ENCODE measurements around the gene ATP6V1B1. TPM values are rescaled to one million over a fixed set of nuclear protein-coding genes. Genes with fewer than 3 reads are reported as not detected.

The ATP6V1B1 gene
- total RNA-seq, 1 experiment from 2014 or later = 6.5 TPM

- H3K36me3 ChIP-seq (ENCODE audit: insufficient read depth, low read length, poor library complexity, severe bottlenecking) = no peaks in the 10 kb centered on the region
- H3K27me3 ChIP-seq (replicated peaks; ENCODE audit: insufficient read depth, low read depth, low read length, poor library complexity) = no peaks in the 10 kb centered on the region
- ChIA-PET POLR2A (ENCODE audit: low non-redundant PET) (interaction anchor here (0.7 kb wide), 1 partner anchor 125 kb away, joined by 3 read pairs; no protein-coding TSS in a partner anchor), CTCF (no interaction called here)
- no peaks in the 10 kb centered on the region for H3K9me3 ChIP-seq (ENCODE audit: low read depth, low read length, poor library complexity, severe bottlenecking)
- BruUV-seq (replicated peaks) = no TSS peak
- no peak for TF ChIP-seq EZH2 (IDR thresholded peaks at IDR 0.05; ENCODE audit: borderline replicate concordance, low read depth, low read length, poor library complexity, severe bottlenecking)
- no peak for TF ChIP-seq CTCF (conservative IDR thresholded peaks at IDR 0.05; ENCODE audit: low read depth, low read length)
- H3K27ac ChIP-seq (ENCODE audit: low read depth, low read length, poor library complexity, severe bottlenecking) = no peak overlapping the region
- intact Hi-C loops (cut with micrococcal nuclease; ENCODE audit: unreplicated experiment) = loop anchor here (10.0 kb wide), 1 partner anchor 110 kb away; no protein-coding TSS in a partner anchor
- H3K4me3 ChIP-seq (ENCODE audit: low read depth, low read length, poor library complexity, severe bottlenecking) = no peak overlapping the region
- DNase-seq (ENCODE audit: low spot score) = no peak
- H3K4me1 ChIP-seq (ENCODE audit: insufficient read depth, low read length, poor library complexity, severe bottlenecking) = peaks cover 4% of the 10 kb centered on the region
These were observed 38.9 kb downstream of the ATP6V1B1 start for GRCh38 chr2:70974592-70974991.

GRCh38 chr2:70975237-70975636 lies 39.5 kb downstream of the ATP6V1B1 start:
- intact Hi-C loops (cut with micrococcal nuclease; ENCODE audit: unreplicated experiment) = loop anchor here (10.0 kb wide), 1 partner anchor 110 kb away; no protein-coding TSS in a partner anchor
- ChIA-PET CTCF (no interaction called here), POLR2A (ENCODE audit: low non-redundant PET) (no interaction called here)
- Histone ChIP-seq H3K36me3 (ENCODE audit: insufficient read depth, low read length, poor library complexity, severe bottlenecking) (no peaks in the 10 kb centered on the region), H3K9me3 (ENCODE audit: low read depth, low read length, poor library complexity, severe bottlenecking) (no peaks in the 10 kb centered on the region), H3K4me1 (ENCODE audit: insufficient read depth, low read length, poor library complexity, severe bottlenecking) (peaks cover 4% of the 10 kb centered on the region), H3K4me3 (ENCODE audit: low read depth, low read length, poor library complexity, severe bottlenecking) (no peak overlapping the region), H3K27me3 (replicated peaks; ENCODE audit: insufficient read depth, low read depth, low read length, poor library complexity) (no peaks in the 10 kb centered on the region), H3K27ac (ENCODE audit: low read depth, low read length, poor library complexity, severe bottlenecking) (no peak overlapping the region)
- TF ChIP-seq EZH2 (IDR thresholded peaks at IDR 0.05; ENCODE audit: borderline replicate concordance, low read depth, low read length, poor library complexity, severe bottlenecking) (no peak), CTCF (conservative IDR thresholded peaks at IDR 0.05; ENCODE audit: low read depth, low read length) (no peak)
- no TSS peak for BruUV-seq (replicated peaks)
- DNase-seq (ENCODE audit: low spot score) = no peak

GRCh38 chr2:70977605-70978205 lies 42.0 kb downstream of the ATP6V1B1 start:
- Histone ChIP-seq H3K4me1 (ENCODE audit: insufficient read depth, low read length, poor library complexity, severe bottlenecking) (peaks cover 4% of the 10 kb centered on the region), H3K36me3 (ENCODE audit: insufficient read depth, low read length, poor library complexity, severe bottlenecking) (no peaks in the 10 kb centered on the region), H3K4me3 (ENCODE audit: low read depth, low read length, poor library complexity, severe bottlenecking) (peak overlapping the region; percentile 50), H3K9me3 (ENCODE audit: low read depth, low read length, poor library complexity, severe bottlenecking) (no peaks in the 10 kb centered on the region), H3K27me3 (replicated peaks; ENCODE audit: insufficient read depth, low read depth, low read length, poor library complexity) (no peaks in the 10 kb centered on the region), H3K27ac (ENCODE audit: low read depth, low read length, poor library complexity, severe bottlenecking) (no peak overlapping the region)
- DNase-seq (ENCODE audit: low spot score) = peak; percentile 46
- ChIA-PET CTCF (interaction anchor here (0.5 to 1.9 kb wide), 2 partner anchors 24 to 106 kb away, joined by 5 read pairs; no protein-coding TSS in a partner anchor), POLR2A (ENCODE audit: low non-redundant PET) (no interaction called here)
- TF ChIP-seq CTCF (conservative IDR thresholded peaks at IDR 0.05; ENCODE audit: low read depth, low read length) = peak; percentile 41; the same call in 1 of the 2 replicates
- TF ChIP-seq EZH2 (IDR thresholded peaks at IDR 0.05; ENCODE audit: borderline replicate concordance, low read depth, low read length, poor library complexity, severe bottlenecking) = no peak
- intact Hi-C loops (cut with micrococcal nuclease; ENCODE audit: unreplicated experiment) = loop anchor here (10.0 kb wide), 1 partner anchor 113 kb away; no protein-coding TSS in a partner anchor
- BruUV-seq (replicated peaks) = no TSS peak

All from A673 (cell line).